Measurements from ENCODE around the gene GJE1.
"Not testable (repeated sequence)": the region's sequence is repeated elsewhere in the genome, so short reads cannot be mapped to it uniquely, and the experiment has no call there.

GJE1 gene
- 0 reads per million in 2 experiments for total RNA-seq

DNA sequence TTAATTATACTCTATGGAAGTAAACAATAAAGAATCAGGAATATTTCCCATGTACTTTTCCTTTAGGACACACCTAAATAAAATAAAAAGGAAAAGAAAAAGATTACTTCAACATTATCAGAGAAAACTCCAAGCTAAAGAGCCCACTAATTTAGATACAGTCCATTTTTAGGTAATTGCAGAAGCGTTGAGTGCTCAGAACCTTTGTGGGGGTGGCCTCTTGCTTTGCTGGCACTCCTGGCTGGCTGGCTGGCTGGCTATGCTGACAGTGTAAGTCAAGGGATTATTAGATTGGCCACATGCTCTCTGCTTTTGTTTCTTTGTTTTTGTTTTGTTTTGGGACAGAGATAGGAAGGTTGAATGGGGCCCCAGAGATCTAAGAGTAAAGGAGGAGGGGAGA, at the start of gene GJE1:
Gene GJE1 (plus strand): TSS at position 301 of the 400 bp plus-strand sequence. CDS start 234 bp downstream, outside the sequence.
- no peak for DNase-seq (ENCODE audit: low read depth)

DNA sequence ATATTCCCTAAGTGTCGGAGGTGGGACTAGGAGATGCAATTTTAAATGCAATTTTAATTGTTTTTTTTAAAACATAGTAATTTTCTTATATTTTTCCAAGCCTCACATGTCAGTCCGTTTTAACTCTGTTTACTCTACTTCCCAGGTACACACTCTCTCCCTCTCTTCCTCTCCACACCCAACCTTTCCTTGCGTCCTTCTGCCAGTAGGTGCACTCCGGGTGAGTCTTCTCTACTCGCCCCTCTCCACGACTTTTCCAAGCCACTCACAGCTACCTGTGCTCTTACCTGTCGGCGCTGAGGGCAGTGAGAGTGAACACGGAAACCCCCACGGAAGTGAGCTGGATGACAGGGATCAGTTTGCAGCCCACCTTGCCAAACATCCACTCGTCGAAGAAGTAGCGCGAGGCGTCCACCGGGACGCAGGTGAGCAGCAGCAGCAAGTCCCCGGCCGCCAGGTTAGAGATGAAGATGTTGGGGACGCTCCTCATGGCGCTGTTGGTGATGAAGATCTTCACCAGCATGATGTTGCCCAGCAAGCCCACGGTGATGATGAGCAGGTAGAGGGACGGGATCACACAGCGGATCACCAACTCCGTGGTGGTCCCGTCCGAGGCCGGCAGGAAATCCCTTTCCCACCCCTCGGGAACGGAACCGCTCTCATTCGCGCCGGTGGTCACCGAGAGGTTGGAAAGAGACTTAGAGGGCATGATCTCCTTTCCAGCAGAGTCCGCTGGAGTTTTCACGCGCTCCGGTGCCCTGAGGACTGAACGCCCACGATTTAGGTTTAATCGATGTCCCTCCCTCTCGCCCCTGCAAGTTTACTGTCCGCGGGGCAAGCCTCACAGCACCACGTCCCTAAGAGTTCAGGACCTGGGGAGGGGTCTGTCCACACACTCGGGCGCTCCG, 44.5 kb upstream of the GJE1 start:
- DNase-seq (ENCODE audit: low read depth) = no peak

GRCh38 chr6:142088858-142089216, 43.9 kb upstream of the GJE1 start:
- DNase-seq (ENCODE audit: low read depth) = no peak

- not testable (repeated sequence) for DNase-seq (ENCODE audit: low read depth)
These were observed 27.9 kb upstream of the GJE1 start for GRCh38 chr6:142104820-142105219.

DNA sequence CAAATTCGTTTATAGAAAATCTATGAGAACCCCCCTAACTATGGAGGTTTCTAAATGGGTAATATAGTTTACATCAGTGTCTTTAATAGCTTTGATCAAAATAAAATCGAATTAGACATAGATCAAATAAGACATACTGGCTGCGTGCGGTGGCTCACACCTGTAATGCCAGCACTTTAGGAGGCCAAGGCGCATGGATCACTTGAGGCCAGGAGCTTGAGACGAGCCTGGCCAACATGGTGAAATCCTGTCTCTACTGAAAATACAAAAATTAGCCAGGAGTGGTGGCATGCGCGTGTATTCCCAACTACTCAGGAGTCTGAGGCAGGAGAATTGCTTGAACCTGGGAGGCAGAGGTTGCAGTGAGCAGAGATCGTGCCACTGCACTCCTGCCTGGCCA, 21.9 kb upstream of the GJE1 start:
- DNase-seq (ENCODE audit: low read depth) = not testable (repeated sequence)

- DNase-seq (ENCODE audit: low read depth) = peak; percentile 45
These were observed 20.2 kb upstream of the GJE1 start for GRCh38 chr6:142112451-142113061.

- no peak for DNase-seq (ENCODE audit: low read depth)
These were observed 15.4 kb upstream of the GJE1 start for GRCh38 chr6:142117366-142117765.

- DNase-seq (ENCODE audit: low read depth) = no peak
These were observed 14.4 kb upstream of the GJE1 start for GRCh38 chr6:142118328-142118727.

GRCh38 chr6:142118925-142119324, 13.8 kb upstream of the GJE1 start:
- no peak for DNase-seq (ENCODE audit: low read depth)

GRCh38 chr6:142121342-142121741, 11.4 kb upstream of the GJE1 start:
- DNase-seq (ENCODE audit: low read depth) = no peak

GRCh38 chr6:142130814-142131213, 1.9 kb upstream of the GJE1 start:
- no peak for DNase-seq (ENCODE audit: low read depth)

- no peak for DNase-seq (ENCODE audit: low read depth)
These were observed 6.2 kb downstream of the GJE1 start for GRCh38 chr6:142138876-142139275.

DNA sequence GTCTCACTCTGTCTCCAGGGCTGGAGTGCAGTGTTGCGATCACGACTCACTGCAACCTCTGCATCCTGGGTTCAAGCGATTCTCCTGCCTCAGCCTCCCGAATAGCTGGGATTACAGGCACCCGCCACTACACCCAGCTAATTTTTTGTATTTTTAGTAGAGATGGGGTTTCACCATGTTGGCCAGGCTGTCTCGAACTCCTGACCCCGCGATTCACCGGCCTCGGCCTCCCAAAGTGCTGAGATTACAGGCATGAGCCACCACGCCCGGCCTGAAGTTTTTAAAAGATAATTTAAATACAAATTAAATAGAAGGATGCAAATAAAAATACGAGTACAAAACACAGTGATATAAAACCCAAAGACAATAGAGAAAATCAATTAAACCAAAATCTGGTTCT, 8.8 kb downstream of the GJE1 start:
- not testable (repeated sequence) for DNase-seq (ENCODE audit: low read depth)

DNA sequence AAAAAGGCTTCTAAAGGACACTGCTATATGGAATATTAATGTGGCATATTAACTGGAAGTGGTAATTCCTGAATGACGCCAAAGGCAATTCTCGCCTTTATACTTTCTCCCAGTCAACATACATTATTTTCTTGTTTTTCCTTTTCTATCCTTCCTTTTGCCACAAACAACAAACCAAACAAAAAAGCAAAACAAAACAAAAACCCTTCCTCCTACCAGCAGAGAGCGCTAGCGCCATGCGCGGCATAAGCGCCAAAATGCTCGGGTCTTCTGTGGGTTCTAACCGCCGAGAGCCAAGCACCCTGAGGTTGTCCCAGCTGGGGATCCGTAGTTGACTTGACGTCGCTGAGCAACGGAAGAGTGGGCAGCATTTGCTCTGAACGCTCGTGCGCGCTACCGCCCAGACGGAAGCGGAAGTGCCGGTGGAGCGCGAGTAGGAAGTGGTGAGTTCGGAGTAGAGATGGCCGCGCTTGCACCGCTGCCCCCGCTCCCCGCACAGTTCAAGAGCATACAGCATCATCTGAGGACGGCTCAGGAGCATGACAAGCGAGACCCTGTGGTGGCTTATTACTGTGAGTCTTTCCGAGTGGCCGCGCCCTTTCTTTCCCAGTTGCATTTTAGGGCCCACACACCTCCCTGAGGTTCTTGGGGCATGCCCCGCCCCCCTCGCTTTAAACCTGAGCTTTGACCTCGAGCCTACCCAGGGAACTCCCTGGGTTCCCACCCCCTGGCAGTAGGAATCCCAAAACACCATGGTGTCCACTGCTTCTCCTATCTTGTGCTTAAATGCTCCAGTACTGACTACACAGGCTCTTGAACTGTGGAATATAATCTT, 14.3 kb downstream of the GJE1 start, which contains the start of the genes NMBR and VTA1:
Gene NMBR (minus strand): TSS at position 295 of the 835 bp plus-strand sequence. CDS start 58,464 bp downstream, outside the sequence.
Gene VTA1 (plus strand): TSS at position 436 of the 835 bp plus-strand sequence. CDS start 25 bp downstream, at position 461.
- DNase-seq (ENCODE audit: low read depth) = peak; percentile 97

GRCh38 chr6:142152746-142153145, 20.0 kb downstream of the GJE1 start:
- DNase-seq (ENCODE audit: low read depth) = no peak

DNA sequence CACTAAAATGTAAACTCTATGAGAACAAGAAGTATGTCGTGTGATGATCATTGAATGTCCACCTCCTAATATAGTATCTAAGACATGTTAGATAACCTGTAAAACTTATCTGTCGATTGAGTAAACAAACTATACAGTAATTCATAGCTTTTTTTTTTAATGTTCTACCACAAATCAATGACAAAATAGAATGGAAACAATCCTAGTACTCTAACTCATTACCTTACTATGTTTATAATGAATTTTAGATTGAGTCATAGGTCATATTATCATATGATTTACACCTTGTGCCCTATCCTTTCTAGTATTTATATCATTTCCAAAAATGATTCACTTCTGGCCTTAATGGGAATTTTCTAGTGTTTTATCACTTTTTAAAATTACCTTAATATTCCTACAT, 20.5 kb downstream of the GJE1 start:
- DNase-seq (ENCODE audit: low read depth) = no peak

GRCh38 chr6:142154336-142154735, 21.6 kb downstream of the GJE1 start:
- no peak for DNase-seq (ENCODE audit: low read depth)

DNA sequence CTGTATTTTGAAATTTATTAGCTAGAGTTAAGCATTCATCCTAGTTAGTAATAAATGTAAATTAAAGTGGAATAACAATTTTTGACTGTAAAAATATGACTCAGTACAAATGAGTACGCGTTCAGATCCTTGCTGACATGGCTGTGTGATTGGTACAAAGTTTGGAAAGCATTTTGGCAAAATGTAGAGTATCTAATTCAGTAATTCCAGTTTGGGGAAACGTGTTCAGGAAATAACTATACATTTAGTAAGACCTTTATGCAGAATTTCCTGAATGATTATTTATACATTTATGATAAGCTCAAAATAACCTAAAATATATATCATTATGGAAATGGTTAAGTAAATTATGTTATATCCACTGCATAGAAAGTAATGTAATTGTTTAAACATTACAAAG, 22.4 kb downstream of the GJE1 start:
- DNase-seq (ENCODE audit: low read depth) = no peak

GRCh38 chr6:142155895-142156757, 23.4 kb downstream of the GJE1 start:
- no peak for DNase-seq (ENCODE audit: low read depth)

GRCh38 chr6:142156758-142157068, 24.0 kb downstream of the GJE1 start:
- not testable (repeated sequence) for DNase-seq (ENCODE audit: low read depth)

DNA sequence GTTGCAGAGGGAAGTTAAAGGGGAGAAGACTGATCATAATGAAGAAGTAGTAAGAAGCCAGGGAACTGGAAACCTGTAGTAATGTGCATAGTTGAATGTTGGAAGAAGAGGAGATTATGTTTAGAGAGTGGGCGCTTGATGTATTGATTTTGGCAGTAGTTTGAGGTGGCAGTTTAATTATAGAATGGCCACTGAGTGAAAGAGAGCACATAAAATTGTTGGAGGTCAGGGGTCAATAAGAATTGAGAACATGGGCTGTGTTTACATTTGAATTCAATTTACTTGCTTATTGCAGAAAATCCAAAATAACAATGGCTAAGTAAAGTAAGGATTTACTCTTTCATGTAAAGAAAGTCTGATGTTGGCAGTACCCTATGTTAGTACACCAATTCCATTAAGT, 30.1 kb downstream of the GJE1 start:
- DNase-seq (ENCODE audit: low read depth) = no peak

Data from T follicular helper cell (primary cell).